GM08714 (cell line): ENCODE measurements around the gene PPY.
"Not testable (repeated sequence)": the region's sequence is repeated elsewhere in the genome, so short reads cannot be mapped to it uniquely, and the experiment has no call there.

Experiments used
- H3K4me3 ChIP-seq: fragments of 200-500 bp; sonication (Bioruptor generic); 2 replicates; pipeline ENCODE4 v1.5.1; 2014; ENCODE audit warnings: mild to moderate bottlenecking, low read length, inconsistent platforms
- ZNF274 ChIP-seq: IDR thresholded peaks from 2 replicates; pipeline ENCODE4 v1.6.1; 2012; ENCODE audit warnings: mild to moderate bottlenecking, low read depth, low read length

Gene PPY

DNA sequence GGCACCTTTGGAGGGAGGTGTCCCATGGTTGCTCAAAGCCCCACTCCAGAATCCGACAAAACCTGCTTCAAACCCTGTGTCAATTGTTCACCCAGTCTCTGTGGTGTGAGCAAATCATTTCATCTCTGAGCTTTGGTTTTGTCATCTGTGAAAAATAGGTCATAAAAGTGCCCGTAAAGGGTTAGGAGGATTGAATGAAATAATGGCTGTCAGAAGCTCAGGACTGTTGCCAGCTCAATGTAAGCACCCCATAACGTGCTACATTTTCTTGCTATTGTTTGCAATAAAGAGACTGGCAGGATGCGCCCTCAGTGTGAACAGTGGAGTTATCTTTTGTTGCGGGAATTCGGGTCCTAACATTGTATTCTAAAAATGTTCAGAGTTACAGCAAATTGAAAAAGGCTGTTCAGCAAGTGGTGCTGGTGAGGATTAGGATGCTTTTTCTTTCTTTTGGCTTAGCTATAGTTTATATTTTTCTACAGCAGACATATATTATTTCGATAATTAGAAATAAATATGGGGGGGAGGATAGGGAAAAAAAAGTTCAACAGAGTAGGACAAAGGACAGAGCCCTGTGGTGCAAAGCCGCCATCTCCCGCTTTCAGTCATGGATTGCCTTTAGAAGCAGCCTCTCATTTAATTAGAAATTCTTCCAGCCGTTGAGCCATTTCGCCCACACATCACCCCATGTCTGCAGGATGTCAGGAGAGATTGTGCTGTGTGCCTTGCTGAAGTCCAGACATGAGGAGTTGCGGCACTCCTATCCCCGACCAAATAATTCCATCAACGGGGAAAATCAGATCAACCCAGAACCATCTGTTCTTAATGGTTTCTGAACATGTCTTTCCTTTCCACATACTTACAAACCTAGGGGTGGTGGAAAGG, 32.3 kb upstream of the PPY start:
- no peak for TF ChIP-seq ZNF274
- H3K4me3 ChIP-seq, result no peak overlapping the region

DNA sequence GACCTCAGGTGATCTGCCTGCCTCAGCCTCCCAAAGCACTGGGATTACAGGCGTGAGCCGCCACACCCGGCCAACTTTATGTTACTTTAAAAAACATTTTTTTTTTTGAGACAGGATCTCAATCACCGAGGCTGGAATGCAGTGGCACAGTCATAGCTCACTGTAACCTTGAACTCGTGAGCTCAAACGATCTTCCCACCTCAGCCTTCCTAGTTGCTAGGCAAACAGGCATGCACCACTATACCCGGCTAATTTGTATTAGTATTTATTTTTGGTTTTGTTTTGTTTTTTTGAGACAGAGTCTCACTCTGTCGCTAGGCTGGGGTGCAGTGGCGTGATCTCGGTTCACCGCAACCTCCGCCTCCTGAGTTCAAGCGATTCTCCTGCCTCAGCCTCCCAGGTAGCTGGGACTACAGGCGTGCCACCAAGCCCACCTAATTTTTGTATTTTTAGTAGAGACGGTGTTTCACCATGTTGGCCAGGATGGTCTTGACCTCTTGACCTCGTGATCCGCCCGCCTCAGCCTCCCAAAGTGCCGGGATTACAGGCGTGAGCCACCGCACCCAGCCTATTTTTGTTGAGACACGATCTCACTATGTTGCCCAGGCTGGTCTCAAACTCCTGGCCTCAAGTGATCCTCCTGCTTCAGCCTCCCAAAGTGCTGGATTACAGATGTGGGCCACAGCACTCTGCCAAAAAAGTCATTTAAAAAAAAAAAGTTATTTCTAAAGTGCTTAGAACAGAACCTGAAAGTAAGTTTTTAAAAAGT, 30.4 kb upstream of the PPY start:
- H3K4me3 ChIP-seq, result not testable (repeated sequence)

DNA sequence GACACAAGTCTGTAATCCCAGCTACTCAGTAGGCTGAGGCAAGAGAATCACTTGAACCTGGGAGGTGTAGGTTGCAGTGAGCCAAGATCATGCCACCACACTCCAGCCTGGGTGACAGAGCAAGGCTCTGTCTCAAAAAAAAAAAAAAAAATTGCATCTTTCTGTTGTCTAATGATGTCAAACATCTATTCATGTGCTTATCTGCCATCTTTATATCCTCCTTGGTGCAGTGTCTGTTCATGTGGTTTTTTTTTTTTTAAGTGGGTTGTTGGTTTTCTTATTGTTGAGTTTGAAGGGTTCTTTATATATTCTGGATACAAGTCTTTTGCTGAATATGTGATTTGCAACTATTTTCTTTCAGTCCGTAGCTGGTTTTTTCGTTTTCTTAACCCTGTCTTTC, 29.2 kb upstream of the PPY start:
- not testable (repeated sequence) for H3K4me3 ChIP-seq

DNA sequence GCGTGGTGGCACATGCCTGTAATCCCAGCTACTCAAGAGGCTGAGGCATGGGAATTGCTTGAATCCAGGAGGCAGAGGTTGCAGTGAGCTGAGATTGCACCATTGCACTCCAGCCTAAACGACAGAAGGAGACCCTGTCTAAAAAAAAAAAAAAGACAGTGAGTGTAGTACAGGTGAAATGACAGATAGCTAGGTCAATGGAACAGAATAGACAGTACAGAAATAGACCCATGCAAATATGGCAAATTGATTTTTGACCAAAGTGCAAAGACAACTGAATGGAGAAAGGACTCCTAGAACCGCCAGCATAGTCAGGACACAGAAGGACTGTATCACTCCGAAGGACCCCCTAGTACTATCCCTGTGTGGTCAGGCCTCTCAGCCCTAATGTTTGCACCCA, 28.1 kb upstream of the PPY start:
- no peak for TF ChIP-seq ZNF274

DNA sequence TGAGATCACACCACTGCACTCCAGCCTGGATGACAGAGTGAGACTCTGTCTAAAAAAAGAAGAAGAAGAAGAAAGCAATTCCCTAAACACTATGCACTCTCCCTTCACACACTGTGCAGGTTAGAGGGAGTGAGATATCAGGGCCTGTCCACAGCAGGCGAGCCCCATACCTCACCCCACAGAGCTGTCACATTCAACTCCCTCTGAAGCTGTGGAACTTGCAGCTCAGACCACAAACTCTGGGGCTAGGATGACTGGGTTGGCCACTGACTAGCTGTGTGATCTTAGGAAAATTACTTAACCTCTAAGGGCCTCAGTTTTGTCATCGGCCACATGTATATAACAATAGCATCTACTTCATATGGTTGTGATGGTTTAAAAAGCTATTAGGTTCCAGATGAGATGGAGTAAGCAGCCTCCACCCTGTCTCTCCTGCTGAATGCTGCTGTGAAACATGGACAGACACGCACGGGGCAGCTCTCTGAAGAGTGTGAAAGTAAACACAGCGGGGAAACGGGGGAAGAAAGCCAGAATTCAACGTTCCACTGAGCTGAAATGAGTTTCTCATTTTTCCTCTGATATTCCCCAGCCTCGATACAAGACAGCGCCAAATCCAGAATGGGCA, 25.1 kb upstream of the PPY start:
- no peak for TF ChIP-seq ZNF274
- no peak overlapping the region for H3K4me3 ChIP-seq

More for the DNA sequence above, 28.1 kb upstream of the PPY start:
- H3K4me3 ChIP-seq, result no peak overlapping the region

DNA sequence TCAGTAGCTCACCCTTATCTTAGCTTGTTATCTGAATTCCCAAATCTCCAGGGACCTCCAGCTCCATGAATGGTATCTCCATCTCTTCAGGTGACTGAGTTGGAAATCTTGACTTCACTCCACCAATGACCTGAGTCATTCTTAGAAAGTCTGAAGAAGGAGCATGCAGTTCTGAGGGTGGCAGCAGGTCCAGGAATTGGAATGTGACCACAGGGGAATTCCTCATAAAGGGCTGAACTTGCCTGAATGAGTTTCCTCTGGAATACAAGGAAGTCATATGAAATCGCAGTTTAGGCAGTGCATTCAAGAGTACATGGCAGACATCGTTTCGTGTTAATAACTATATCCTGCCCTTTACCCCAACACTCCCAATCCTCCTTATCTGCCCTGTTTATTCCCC, 24.0 kb upstream of the PPY start:
- no peak overlapping the region for H3K4me3 ChIP-seq
- TF ChIP-seq ZNF274, result no peak

DNA sequence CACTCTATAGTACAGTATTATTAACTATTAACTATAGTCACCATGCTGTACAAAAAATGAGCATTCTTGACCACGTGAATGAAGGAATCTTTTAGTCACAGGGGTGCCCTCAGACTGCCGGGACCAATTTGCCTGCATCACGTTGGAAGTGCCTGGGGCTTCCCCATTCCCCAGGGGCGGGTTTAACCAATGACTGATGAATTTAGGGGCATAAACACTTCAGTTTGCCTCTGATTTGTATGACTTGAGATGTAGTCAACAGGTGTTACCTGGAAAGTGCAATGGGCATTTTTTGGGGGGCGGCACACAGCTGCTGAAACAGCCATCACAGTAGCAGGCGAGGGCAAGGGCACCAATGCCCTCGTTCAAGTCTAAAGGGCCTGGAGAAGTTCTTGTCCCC, 20.2 kb upstream of the PPY start:
- TF ChIP-seq ZNF274, result no peak
- H3K4me3 ChIP-seq, result no peak overlapping the region

DNA sequence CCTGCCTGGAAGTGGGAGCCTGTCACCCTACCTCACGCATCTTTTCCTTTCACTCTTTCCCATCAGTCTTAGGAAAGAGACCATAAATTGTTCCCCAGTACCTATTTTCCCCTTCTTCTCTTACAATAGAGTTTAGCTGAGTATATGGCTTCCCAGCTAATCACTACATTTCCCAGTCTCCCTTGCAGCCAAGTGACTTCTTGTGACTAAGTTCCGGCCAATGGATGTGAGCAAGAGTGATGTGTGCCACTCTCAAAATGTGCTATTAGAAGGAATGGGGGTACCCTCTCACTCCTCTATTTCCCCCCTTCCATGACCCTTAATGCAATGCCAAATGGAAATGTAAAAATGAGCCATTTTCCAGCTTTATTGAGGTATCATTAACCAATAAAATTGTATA, 19.7 kb upstream of the PPY start:
- TF ChIP-seq ZNF274, result no peak

DNA sequence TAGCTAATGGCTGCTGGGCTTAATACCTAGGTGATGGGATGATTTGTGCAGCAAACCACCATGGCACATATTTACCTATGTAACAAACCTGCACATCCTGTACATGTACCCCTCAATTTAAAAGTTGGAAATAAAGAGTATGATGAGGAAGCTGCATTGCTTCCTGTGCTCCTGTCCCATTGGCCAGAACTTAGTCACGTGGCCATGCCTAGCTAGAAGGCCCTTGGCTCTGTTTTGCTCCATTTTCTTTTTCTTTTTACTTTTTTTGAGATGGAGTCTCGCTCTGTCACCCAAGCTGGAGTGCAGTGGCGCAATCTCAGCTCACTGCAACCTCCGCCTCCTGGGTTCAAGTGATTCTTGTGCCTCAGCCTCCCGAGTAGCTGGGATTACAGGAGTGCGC, 19.0 kb upstream of the PPY start:
- H3K4me3 ChIP-seq, result not testable (repeated sequence)

More for the DNA sequence above, 19.7 kb upstream of the PPY start:
- no peak overlapping the region for H3K4me3 ChIP-seq

DNA sequence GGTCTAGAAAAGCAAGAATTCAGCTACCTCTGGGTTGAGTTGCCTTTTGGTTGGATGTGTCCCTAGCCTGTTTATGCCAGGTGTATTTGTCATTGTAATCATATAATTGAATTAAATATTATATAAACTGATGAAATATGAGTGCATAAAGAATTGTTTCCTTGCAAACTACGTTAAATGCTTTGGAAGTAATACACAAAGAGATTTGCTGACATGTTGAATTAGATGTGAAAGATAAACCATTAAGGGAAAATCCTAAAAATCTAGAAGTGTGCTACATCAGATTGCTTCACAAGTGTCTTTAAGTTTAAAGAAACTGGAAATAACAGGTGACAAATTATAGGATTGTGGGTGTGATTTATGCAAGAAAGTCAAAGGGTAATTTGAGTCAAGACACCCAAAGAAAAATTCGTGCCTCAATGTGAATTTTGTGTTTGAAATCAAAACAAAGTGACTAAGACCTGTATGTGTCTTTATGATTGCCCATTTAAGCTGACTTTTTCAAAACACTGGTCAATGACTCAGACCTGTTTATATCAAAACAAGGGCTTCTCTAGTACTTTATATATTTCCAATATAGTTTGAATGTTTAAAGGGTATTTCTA, 16.6 kb upstream of the PPY start:
- no peak for TF ChIP-seq ZNF274
- no peak overlapping the region for H3K4me3 ChIP-seq

DNA sequence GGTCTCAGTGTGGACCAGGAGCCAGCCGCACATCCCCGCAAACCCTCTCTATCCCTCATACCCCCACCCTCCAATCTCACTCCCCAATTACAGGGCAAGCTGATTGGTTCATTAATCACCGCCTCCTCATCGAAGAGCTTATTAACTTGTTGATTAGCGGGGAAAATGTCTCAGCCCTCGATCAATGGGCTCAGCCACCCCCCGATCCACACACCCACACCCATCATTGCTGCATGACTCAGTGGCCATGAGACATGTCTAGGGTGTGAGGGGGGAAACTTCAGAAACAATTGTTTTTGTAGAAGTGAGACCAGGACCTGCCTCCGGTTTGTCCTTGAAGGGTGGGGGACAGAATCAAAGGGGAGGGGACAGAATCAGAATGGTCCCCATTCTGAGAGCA, 13.9 kb upstream of the PPY start:
- H3K4me3 ChIP-seq, result no peak overlapping the region
- no peak for TF ChIP-seq ZNF274

DNA sequence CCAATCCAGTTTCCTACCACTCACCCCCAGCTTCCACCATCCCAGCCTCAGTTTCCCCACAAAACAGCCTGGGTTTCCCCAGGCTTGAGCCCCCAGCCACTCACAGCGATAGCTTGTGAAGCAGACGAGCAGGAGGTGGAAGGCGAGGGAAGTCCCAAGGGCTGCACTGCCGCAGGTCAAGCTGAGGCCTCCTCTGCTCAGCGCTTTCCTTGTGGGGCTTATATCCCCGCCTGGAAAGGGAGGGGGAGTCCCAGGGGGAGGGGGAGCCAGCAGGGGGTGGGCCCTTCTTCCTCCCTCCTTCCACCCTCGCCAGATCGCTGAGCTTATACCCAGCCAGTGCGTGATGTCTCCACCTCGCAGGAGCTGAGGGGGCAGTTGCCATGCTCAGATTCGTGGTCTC, 11.5 kb upstream of the PPY start, which contains the start of gene PYY:
Gene PYY, minus strand, starts transcription at position 195 of the 400 bp plus-strand sequence. CDS start 457 bp downstream, outside the sequence.
- H3K4me3 ChIP-seq, result no peak within 1 kb of the TSS
- no peak for TF ChIP-seq ZNF274

DNA sequence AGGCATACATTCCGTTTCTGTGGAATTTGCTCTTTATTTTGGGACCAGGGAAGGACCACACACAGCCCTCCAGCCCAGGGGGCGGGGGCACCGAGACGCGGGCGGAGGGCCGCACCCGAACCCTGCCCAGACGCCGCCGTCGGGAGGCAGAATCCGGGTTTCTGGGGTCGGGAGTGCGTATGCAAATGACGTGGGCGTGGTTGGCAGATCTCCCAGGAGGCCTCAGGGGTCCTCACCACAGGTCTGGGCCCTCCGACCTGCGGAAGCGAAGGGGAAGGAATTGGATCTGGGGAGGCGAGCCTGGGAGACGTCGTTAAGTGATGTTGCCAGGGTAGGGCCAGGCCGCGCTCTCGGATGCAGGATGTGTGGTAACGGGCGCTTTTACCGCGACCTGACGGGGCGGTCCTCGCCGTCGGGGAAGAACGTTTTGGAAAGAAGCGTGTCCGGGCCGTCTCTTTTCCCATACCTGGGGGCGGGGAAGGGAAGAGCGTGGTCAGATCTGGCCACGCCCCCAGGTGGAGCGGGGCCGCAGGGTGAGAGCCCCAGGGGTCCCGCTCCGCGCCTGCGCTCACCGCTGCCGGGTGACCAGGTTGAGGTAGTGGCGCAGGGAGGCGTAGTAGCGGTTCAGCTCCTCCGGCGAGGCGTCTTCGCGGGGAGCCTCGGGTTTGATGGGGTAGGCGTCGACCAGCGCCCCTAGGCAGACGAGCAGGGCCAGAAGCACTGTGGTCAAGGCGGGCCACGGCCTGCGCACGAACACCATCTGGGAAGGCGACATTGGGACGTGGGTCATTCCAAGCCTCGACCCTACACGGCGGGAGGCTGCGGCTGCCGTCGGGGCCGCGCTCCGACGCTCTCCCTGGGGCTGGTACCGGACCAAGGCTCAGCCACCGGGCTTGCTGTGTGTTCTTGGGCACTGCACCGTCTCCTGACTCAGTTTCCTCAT, 10.7 kb upstream of the PPY start:
- no peak overlapping the region for H3K4me3 ChIP-seq
- no peak for TF ChIP-seq ZNF274
